ENCODE data around the gene ZNF280B.

DNA sequence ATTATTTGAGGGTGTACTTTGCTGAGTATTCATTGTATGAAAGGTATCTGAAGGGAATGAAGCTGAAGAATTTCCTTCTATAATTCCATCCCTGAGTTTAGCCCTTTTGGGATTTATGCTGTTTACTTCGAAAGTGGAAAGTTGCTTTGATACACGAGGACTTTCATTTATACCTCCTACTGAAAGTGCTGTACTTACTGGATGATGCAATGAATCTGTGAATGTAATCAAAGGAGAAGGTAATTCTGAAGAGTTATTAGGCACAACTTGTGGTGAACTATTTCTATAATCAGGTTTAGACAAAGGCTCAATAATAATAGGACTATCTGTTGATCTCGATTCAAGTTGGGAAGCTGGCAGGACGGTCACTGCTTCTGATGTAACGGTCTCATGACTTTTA lies 19.8 kb downstream of the ZNF280B start:
- TF ChIP-seq, protein P1, sequence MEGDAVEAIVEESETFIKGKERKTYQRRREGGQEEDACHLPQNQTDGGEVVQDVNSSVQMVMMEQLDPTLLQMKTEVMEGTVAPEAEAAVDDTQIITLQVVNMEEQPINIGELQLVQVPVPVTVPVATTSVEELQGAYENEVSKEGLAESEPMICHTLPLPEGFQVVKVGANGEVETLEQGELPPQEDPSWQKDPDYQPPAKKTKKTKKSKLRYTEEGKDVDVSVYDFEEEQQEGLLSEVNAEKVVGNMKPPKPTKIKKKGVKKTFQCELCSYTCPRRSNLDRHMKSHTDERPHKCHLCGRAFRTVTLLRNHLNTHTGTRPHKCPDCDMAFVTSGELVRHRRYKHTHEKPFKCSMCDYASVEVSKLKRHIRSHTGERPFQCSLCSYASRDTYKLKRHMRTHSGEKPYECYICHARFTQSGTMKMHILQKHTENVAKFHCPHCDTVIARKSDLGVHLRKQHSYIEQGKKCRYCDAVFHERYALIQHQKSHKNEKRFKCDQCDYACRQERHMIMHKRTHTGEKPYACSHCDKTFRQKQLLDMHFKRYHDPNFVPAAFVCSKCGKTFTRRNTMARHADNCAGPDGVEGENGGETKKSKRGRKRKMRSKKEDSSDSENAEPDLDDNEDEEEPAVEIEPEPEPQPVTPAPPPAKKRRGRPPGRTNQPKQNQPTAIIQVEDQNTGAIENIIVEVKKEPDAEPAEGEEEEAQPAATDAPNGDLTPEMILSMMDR (IDR thresholded peaks at IDR 0.05): no peak
- no peak for TF ChIP-seq ZFX (IDR thresholded peaks at IDR 0.05; ENCODE audit: borderline replicate concordance)

Data from 22Rv1 (cell line).